Measurements from ENCODE around the gene MINK1. TPM values are rescaled to one million over a fixed set of nuclear protein-coding genes. Genes with fewer than 3 reads are reported as not detected.

Gene MINK1
- total RNA-seq, 1 experiment from 2014 or later, result 68.8 TPM

DNA sequence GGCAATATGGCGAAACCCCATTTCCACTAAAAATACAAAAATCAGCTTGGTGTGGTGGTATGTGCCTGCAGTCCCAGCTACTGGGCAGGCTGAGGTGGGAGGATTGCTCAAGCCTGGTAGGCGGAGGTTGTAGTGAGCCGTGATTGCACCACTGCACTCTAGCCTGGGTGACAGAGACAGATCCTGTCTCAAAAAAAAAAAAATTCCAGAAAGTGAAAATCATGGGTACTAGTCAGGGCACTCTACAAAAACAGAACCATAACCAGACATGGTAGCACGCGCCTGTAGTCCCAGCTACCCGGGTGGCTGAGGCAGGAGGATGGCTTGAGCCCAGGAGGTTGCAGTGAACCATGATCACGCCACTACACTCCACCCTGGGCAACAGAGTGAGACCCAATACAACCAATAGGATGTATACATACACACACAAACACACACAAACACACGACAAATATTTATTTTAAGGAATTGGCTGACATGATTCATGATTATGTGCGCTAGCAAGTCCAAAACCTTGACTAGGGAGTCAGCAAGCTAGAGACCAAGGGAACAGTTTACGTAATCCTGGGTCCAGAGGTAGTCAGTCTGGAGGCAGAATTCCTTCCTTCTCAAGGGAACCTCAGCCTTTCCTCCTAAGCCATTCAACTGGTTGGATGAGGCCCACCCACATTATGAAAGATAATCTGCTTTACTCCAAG is 87.4 kb downstream of the MINK1 start:
- H3K27ac Mint-ChIP-seq, result no peak overlapping the region
- no peak for DNase-seq
- Histone ChIP-seq H2BK120ac (ENCODE audit: low read depth, low read length, poor library complexity, severe bottlenecking) (no peak overlapping the region), H3K79me2 (ENCODE audit: insufficient read depth, low read length) (no peaks in the 10 kb centered on the region), H3T11ph (ENCODE audit: low read length) (no peak overlapping the region), H3K23me2 (ENCODE audit: insufficient read length, low read depth, low read length, poor library complexity, severe bottlenecking) (no peaks in the 10 kb centered on the region), H2BK5ac (ENCODE audit: insufficient read length, low read length) (no peak overlapping the region), H4K91ac (ENCODE audit: insufficient read length, low read depth, low read length) (no peak overlapping the region), H2BK12ac (ENCODE audit: insufficient read length, low read depth, low read length) (no peak overlapping the region), H3K79me1 (ENCODE audit: insufficient read depth, low read depth, low read length, poor library complexity, severe bottlenecking) (no peaks in the 10 kb centered on the region), H3K23ac (ENCODE audit: insufficient read length, low read depth, low read length) (no peak overlapping the region), H3K4me1 (ENCODE audit: insufficient read depth, low read length) (peaks cover 3% of the 10 kb centered on the region; the same call in 1 of the 2 replicates), H2BK15ac (ENCODE audit: low read depth, low read length) (no peak overlapping the region), H3K56ac (ENCODE audit: insufficient read length, low read depth, low read length) (no peak overlapping the region), H3K9ac (ENCODE audit: extremely low read depth, insufficient read length, low read length) (no peak overlapping the region), H2AFZ (ENCODE audit: low read length) (no peak overlapping the region), H3K18ac (ENCODE audit: insufficient read length, low read depth, low read length) (no peak overlapping the region), H2AK5ac (ENCODE audit: insufficient read length, low read length) (no peak overlapping the region), H4K20me1 (ENCODE audit: control insufficient read depth, insufficient read depth, insufficient read length) (no peaks in the 10 kb centered on the region), H3K4ac (ENCODE audit: low read depth, low read length) (no peak overlapping the region), H3K27ac (ENCODE audit: insufficient read length, low read depth, low read length) (no peak overlapping the region), H4K8ac (replicated peaks; ENCODE audit: insufficient read length, low read depth, low read length) (no peak overlapping the region), H3K4me2 (ENCODE audit: insufficient read depth, insufficient read length, low read length) (no peak overlapping the region), H3K14ac (ENCODE audit: insufficient read depth, low read length) (no peak overlapping the region), H4K5ac (ENCODE audit: insufficient read length, low read depth, low read length) (no peak overlapping the region), H3K9me3 (ENCODE audit: control insufficient read depth, low read depth, low read length) (no peaks in the 10 kb centered on the region), H2BK20ac (ENCODE audit: low read depth, low read length, poor library complexity, severe bottlenecking) (no peak overlapping the region), H3K27me3 (ENCODE audit: insufficient read depth, low read length) (no peaks in the 10 kb centered on the region)
- peaks cover 7% of the 10 kb centered on the region in 2 experiments for H3K4me1 Mint-ChIP-seq
- TF ChIP-seq, protein P1, sequence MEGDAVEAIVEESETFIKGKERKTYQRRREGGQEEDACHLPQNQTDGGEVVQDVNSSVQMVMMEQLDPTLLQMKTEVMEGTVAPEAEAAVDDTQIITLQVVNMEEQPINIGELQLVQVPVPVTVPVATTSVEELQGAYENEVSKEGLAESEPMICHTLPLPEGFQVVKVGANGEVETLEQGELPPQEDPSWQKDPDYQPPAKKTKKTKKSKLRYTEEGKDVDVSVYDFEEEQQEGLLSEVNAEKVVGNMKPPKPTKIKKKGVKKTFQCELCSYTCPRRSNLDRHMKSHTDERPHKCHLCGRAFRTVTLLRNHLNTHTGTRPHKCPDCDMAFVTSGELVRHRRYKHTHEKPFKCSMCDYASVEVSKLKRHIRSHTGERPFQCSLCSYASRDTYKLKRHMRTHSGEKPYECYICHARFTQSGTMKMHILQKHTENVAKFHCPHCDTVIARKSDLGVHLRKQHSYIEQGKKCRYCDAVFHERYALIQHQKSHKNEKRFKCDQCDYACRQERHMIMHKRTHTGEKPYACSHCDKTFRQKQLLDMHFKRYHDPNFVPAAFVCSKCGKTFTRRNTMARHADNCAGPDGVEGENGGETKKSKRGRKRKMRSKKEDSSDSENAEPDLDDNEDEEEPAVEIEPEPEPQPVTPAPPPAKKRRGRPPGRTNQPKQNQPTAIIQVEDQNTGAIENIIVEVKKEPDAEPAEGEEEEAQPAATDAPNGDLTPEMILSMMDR (conservative IDR thresholded peaks at IDR 0.05), result no peak
- no peaks in the 10 kb centered on the region; the same call in 1 of the 2 replicates for H3K27me3 Mint-ChIP-seq (ENCODE audit: low read depth)
- H3K4me3 Mint-ChIP-seq, result no peak overlapping the region
- H3K36me3 Mint-ChIP-seq (ENCODE audit: insufficient read depth in 1 of 3, low read depth in 3 of 3), result no peaks in the 10 kb centered on the region
- H3K9me3 Mint-ChIP-seq, result no peaks in the 10 kb centered on the region
- no CpG with 5 or more reads among the region's 10 CpGs for WGBS (ENCODE audit: extremely low coverage, insufficient read length, low lambda C conversion rate)
